Anterior cingulate cortex (tissue), 58 donors: ENCODE measurements around the gene APOB.
"Not testable (repeated sequence)": the region's sequence is repeated elsewhere in the genome, so short reads cannot be mapped to it uniquely, and the experiment has no call there.

Experiments
- DNase-seq, 58 donors: peaks; one replicate each; lab custom pipeline; 2025; lab: John Stamatoyannopoulos, UW

APOB gene

DNA sequence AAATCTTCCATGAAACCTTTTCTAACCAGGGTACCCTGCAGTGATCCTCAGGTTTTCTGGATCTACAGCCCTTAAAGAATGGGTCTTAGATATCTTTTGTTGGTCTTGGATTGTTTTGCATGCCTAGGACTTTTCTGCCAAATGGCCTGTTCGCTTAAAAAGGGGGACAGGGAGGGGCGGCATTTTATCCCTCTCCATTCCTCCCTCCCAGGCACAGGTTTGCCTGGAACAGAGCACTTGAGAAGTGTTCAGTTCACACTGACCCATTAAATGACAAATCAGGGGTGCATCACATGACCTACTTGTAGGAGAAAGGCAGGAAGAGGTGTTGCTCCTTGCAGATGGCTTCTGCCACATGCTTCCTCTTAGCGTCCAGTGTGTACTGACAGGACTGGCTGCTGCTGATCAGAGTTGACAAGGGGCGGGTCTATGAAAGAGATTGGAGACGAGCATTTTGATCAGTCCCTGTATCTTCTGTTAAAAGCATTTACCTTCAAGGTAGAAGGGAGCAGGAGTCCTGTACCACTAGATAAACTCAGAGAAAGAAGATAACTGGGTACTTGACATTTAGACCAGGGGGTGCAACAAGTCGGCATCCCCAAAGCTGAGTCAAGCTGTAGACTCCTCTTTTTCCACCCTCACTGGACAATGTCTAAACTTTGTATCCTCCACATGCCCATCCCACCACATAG lies 8.4 kb downstream of the APOB start:
- DNase-seq, result no peak

DNA sequence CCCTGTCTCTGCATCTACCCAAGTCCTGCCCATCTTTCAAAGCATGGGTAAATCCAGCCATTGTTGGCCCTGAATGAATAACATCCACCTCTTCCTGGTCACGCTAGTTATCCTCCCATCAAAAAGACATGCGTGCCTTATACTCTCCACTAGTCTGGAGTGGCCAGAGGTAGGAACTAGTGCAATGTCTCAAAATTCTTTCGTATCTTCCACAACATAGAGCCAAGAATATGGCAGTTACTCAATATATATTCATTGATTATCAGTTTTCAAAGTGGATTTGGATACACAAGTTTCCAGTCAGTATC lies 8.9 kb downstream of the APOB start:
- DNase-seq, result no peak

DNA sequence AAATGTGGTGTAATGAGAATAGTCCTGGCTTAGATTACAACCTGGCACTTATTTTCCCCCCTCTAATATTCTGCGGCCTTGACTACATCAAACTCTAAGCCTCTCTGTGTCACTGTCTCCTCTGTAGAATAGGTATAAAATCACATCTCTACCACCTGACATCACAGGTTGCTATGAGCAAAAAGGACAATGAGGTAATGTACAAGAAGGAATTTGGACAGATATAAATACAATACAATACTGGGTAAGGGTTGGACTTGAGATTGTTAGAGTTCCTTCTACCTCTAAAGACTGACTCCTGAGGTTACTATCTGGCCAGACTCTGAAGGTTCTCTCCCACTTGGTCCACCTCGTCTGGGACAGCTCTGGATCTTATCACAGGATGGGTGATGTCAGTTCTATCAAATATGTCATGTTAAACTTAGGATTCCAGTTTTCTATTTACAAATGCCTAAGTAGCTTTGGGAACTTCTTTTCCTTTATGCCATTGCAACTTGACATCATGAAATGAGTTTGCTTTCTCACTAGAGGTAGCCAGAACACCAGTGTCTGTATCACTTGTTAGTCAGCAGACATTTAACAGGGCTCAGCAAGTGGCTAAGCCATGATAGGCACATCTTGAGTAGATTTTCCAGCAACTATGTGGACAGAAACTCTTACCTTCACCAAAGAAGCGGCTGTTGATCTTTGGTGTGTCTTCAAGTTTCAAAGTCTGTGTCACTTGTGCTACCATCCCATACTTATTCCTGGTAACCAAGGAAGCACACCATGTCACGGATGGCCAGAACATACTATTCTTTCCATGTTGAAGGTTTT lies 9.5 kb downstream of the APOB start:
- DNase-seq, result no peak

DNA sequence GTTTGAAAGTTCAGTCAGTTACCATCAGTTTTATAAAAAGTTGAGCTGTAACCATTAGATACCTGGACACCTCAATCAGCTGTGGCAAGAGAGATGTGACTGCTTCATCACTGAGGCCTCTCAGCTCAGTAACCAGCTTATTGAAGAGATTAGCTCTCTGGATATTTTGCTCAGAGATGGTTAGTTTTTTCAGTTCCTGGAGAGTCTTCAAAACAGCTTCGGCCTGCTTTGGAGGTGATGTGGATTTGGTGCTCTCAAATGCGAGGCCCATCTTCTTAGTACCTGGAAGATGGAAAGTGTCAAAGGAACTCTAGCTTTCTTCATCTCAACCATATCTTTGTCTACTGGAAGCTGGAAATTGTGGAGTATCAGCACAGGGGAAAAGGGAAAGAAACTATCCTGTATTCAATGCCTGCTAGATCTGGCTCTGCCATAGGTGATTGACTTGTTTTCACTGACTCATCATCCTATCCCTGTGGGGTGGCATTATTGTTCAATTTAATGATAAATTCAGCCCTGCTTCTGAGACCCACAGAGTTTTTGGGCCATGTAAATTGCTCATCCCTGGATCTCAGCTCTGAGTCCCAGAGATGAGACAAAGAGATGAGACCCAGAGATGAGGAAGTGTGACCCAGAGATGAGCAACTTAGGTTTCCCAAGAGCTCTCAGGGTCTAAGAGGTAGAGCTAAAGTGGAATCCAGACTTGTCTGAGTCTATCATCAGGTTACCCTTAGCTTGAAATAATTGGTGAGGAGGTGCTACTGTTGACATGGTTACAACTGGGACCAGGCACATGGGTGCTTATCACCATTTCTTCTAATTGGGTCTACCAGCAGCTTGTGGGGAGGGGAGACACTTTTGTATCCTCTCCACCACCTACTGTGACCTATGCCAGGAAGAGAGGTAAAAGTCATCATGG lies 10.4 kb downstream of the APOB start:
- DNase-seq, result no peak

DNA sequence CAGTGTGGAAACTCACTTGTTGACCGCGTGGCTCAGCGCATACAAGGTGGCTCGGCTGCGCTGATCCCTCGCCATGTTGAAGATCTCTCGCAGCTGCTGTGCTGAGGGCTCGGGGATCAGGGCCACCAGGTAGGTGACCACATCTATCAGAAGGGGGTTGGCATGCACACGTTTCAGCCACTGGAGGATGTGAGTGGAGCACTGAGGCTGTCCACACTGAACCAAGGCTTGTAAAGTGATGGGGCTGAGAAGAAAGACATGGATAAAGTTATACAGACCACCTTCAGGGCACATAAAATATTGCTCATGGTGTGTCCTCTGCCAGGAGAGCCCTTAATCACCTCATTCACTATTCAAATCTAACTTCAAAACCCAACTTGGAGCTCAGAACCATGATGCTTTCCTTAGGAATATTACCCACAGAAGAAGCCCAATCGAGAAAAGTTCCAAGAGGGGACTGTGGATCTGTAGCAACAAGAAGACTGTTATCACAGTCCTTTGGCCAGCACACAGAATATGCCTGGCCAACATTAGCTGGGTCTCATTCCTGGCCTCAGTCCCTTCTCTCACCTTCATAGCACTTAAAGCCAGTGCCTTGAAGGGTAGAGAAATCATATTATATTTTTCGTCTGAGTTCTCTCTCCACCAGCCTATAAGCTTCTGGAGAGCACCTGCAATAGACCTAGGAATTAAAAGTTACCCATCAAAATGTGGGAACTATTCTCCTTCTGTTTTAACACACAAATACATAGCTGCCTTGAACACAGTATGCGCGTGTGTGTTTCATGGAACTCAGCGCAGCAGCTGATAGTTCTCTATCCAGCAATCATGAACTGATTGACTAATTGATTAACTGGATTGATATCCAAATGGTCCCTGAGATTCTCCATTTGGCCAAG lies 11.3 kb downstream of the APOB start:
- no peak for DNase-seq

DNA sequence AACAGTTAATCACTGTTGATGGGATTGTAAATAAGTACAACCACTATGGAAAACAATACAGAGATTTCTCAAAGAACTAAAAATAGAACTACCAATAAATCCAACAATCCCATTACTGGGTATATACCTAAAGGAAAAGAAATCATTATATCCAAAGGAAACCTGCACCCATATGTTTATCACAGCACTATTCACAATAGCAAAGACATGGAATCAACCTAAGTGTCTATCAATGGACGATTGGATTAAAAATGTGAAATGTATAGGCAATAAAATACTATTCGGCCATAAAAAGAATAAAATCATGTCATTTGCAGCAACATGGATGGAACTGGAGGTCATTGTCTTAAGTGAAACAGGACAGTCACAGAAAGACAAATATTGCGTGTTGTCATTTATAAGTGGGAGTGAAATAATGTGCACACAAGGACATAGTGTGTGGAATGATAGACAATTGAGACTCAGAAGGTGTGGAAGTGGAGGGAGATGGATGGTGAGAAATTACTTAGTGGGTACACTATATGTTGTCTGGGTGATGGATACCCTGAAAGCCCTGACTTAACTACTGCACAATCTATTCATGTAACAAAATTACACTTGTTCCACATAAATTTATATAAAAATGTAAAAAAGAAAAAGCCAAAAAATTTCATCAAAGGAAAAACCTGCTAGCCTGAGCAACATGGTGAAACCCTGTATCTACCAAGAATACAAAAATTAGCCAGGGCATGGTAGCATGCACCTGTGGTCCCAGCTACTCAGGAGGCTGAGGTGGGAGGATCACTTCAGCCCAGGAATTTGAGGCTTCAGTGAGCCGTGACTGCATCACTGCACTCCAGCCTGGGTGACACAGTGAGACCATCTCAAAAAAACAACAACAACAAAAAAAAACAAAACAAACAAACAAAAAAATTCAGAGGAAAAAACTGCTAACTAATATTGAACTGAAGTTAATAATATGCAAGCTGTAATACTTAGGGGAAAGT lies 12.6 kb downstream of the APOB start:
- DNase-seq, result no peak

DNA sequence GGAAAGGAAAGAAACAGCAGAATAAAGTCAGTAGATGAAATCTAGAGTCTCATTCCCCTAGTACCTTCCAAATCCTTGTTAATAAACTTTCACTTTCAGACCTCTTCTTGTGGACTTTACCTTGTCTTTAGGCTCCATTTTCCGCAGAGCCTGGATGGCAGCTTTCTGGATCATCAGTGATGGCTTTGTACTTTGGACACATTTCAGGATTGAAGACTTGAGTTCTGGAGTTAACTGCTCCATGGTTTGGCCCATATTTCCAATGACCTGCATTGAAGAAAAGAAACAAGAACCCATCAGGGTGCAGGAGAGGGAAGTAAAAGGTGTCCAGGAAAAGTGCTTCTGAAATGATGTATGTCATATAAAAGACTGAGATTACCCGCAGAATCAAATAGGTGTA lies 14.4 kb downstream of the APOB start:
- no peak for DNase-seq

DNA sequence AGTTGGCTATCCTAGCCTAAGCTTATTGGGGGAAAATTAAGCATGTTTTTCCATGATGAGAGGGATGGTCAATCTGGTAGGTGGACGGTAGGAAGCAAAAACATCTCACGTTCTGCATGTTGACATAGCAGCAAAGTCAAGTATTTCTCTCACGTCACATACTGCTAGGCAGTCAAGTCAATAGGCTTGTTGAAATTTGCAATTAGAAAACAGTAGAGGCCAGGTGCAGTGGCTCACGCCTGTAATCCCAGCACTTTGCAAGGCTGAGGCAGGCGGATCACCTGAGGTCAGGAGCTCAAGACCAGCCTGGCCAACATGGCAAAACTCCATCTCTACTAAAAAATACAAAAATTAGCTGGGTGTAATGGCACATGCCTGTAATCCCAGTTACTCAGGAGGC lies 14.9 kb downstream of the APOB start:
- DNase-seq, result not testable (repeated sequence)

DNA sequence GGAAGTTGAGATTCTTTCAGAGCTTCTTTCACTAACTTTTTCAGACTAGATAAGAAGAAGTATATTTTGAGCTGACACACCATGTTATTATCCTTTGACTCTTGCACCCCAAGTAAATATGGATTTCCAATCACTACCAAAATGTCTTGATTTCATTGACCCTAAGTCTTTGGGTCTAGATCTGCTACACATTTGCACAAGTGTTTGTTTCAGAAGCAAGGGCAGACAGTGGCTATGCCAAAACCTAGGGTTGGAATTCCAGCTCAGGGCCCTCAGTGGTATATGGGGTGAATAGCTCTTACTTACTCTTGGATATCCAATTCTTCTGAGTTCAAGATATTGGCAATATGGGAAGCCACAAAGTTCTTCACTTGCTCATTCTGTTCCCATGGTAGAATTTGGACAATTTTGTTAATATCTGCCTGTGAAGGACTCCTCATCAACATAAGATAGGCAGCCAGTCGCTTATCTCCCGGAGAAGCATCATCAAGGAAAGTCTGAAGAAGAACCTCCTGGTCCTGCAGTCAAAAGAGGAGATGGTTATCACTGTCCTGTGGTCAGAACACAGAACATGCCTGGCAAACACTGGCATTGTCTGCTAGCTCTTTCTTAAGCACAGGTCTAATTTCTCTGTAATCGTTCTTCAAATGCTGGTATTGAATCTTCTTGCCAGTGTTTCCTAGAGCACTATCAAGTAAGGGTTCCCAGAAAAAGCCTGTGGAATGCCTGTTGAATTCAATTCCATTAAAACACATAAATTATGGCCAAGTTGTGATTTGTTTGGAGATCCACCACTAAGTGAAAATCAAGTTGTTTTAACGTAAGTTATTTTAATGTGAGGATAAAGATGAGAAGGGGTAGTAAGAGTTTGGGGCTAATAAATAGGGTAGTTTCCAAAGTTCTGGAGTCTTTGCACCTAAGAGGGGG lies 15.6 kb downstream of the APOB start:
- DNase-seq, result no peak

DNA sequence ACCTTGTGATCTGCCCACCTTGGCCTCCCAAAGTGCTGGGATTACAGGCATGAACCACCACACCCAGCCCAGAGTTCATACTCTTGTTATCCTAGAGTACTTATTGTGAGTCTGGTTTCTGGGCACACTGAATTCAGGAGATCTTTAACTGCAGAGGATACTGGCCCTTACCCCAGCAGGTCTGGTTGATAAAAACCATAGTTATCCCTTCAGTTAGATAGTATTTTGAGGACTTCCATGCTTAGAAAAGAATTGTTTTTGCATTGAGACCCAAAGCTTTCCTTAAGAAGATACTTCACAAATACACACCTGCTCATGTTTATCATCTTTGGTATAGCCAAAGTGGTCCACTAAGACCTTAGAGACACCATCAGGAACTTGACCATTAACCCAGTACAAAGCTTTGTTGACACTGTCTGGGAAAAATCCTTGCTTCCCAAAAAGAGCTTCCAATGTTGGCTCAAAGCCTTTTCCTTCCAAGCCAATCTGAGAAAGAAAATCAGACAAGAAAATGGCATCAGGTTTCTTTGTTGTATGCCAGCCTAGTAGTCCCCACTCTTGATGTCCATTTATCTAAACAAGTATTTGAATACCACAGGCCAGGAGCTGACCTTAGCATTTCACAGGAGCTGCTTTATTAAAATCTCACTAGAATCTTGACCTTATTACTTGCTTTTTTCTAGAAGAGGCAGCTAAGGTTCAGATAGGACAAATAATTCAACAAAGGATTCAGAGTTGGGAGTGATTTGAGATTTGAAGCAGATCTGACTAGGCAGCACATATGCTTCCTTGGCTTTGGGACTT lies 17.2 kb downstream of the APOB start:
- DNase-seq, result no peak

DNA sequence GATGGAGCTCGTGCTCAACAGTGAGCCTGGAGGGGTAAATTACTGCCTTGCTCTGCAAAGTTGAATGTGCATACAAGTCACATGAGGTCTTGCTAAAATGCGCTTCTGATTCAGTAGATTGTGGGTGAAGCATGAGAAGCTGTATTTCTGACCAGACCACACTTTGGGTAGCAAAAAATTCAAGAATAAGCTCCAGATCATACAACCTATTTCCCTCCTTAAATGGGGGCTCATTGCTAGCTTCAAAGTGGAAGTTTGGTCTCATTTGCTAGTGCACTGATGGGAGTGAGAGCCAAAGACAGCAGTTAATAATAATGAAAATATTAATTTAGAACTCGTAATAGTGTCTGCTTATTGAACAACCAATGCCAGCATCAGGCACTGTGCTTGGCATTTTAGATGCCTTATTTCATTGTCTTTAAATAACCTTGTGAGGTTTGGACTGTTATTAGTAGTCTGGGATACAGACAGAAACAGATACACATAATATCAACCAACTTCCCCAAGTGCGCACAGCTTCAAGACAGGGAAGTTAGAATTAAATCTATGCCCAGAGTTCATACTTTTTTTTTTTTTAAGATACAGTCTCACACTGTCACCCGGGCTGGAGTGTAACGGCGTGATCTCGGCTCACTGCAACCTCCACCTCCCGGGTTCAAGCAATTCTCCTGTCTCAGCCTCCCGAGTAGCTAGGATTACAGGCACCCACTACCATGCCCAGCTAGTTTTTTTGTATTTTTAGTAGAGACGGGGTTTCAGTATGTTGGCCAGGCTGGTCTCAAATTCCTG lies 18.0 kb downstream of the APOB start:
- no peak for DNase-seq

DNA sequence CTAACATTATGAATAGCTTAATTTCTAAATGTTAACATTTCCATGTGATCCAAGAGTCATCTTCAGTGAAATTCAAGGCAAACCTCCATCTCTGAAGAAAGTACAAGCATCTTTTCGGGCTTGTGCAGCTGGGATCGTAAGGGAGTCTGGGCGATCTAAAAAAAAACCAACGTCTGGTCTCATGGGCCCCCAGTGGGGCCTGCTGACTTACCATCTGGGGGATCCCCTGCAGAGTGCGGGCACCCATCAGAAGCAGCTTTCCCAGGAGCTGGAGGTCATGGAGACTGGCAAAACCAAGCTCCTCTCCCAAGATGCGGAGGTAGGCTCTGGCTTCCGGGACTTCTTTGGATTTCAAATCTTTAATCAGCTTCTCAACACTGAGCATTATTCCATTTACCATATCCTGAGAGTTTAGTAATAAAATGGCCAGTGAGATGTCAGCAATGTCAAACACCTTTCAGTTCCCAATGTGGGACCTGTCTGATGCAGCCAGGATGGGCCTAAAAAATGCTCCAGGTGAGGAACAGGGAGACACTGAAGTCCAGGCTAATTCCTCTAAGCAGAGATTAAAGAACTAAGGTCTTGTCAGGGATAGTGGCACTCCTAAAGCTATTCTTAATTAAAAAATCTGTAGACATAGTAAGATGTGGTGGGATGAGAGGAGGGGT lies 19.0 kb downstream of the APOB start:
- no peak for DNase-seq

DNA sequence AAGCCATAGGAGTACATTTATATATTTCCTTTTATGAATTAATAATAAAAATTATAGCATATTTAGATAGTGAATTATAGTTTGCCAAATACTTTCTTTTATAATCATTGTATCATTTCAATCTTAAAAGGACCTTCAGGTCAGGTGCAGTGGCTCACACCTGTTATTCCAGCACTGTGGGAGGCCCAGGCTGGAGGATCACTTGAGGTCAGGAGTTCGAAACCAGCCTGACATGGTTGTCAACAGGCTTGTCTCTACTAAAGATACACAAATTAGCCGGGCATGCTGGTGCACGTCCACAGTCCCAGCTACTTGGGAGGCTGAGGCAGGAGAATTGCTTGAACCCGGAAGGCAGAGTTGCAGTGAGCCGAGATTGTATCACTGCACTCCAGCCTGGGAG lies 19.7 kb downstream of the APOB start:
- no peak for DNase-seq

DNA sequence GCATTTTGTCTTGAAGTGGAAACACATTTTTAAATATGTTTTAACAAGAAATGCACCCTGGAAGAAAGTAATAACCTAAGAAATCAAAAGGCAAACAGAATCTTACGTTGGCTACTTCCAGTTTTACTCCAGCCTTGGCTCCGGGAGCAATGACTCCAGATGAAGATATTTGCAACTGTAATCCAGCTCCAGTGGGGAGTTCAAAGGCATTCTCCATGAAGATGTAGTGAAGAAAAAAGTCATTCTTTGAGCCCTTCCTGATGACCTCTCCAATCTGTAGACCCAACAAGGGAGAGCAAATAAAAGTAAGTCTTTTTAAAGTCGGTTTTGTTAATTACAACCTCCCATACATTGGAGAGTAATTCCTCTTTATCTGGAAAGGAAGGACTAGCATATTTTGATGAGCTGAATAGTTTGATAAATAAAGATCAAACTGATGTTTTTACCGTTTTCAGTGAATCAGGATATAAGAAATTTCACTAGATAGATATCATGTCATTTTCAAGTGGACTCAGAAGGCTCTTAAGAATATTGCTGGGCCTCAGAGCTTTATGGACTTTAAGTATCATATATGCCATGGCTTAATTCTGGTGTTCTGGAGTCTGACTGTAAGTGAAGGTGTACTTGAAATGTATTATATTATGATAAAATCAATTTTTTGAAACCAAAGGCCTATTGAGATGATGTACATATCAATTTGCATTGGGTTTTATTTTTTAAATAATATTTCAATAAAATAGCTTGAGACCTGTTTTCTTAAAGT lies 20.3 kb downstream of the APOB start:
- DNase-seq, result no peak

DNA sequence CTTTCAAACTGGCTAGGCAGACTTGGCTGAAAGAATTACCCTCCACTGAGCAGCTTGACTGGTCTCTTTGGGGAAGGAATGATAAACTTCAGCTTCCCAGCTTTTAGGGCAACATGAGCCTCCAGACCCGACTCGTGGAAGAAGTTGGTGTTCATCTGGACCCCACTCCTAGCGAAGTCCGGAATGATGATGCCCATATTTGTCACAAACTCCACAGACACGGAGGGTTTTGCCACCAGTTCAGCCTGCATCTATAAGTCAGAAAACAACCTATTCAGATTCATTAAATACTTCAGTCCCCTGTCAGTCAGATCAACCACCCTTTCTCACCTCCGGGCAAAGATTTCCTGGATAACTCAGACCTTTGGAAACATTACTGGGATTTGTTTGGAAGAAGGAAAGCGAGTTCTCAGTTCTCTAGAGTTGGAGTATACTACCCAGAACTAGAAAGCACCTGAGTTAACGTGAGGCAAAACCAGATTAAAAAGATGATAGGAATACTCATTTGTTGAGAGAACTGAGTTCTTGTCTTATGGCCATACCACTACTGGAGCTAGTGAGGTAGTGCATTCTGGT lies 21.0 kb downstream of the APOB start:
- DNase-seq, result no peak
